Measurements from ENCODE around the gene SPNS2. TPM values are rescaled to one million over a fixed set of nuclear protein-coding genes. Genes with fewer than 3 reads are reported as not detected.

The SPNS2 gene
- total and polyA plus RNA-seq, 4 experiments from 2014 or later, result 0.11 to 0.29 (median 0.18) TPM

GRCh38 chr17:4514779-4515178 lies 16.1 kb downstream of the SPNS2 start:
- H3K27ac ChIP-seq (ENCODE audit: low read depth, low read length), result no peak overlapping the region
- H3K9me3 Mint-ChIP-seq, result no peaks in the 10 kb centered on the region
- intact Hi-C loops (cut with micrococcal nuclease), result no loop called here
- H3K36me3 Mint-ChIP-seq, result no peaks in the 10 kb centered on the region
- DNase-seq, result no peak
- ChIA-PET CTCF (ENCODE audit: partially characterized antibody) (no interaction called here), POLR2A (ENCODE audit: partially characterized antibody) (no interaction called here)
- H3K4me1 Mint-ChIP-seq, result peaks cover 0 to 8% (median 3%) of the 10 kb centered on the region in 4 donors
- H3K36me3 ChIP-seq (ENCODE audit: insufficient read depth, low read length), result no peaks in the 10 kb centered on the region
- no peaks in the 10 kb centered on the region for H3K4me1 ChIP-seq (ENCODE audit: insufficient read depth, low read length)
- no peaks in the 10 kb centered on the region for H3K27me3 Mint-ChIP-seq
- no peak overlapping the region for H3K4me3 ChIP-seq (ENCODE audit: low read length in 2 of 2)
- no peaks in the 10 kb centered on the region for H3K9me3 ChIP-seq (ENCODE audit: control insufficient read depth in 1 of 2, low read length in 2 of 2)
- no peak overlapping the region for H3K27ac Mint-ChIP-seq
- no peaks in the 10 kb centered on the region for H3K27me3 ChIP-seq (ENCODE audit: insufficient read depth, low read length)
- no peak overlapping the region for H3K4me3 Mint-ChIP-seq

GRCh38 chr17:4515501-4515900 lies 16.8 kb downstream of the SPNS2 start:
- ChIA-PET CTCF (ENCODE audit: partially characterized antibody) (no interaction called here), POLR2A (ENCODE audit: partially characterized antibody) (no interaction called here)
- H3K9me3 ChIP-seq (ENCODE audit: control insufficient read depth in 1 of 2, low read length in 2 of 2), result no peaks in the 10 kb centered on the region
- no peak overlapping the region for H3K4me3 ChIP-seq (ENCODE audit: low read length in 2 of 2)
- peaks cover 0 to 7% (median 3%) of the 10 kb centered on the region in 4 donors for H3K4me1 Mint-ChIP-seq
- H3K4me3 Mint-ChIP-seq, result no peak overlapping the region
- H3K9me3 Mint-ChIP-seq, result no peaks in the 10 kb centered on the region
- H3K36me3 Mint-ChIP-seq, result no peaks in the 10 kb centered on the region
- H3K4me1 ChIP-seq (ENCODE audit: insufficient read depth, low read length), result no peaks in the 10 kb centered on the region
- H3K27ac ChIP-seq (ENCODE audit: low read depth, low read length), result no peak overlapping the region
- H3K27me3 Mint-ChIP-seq, result no peaks in the 10 kb centered on the region
- no peak overlapping the region for H3K27ac Mint-ChIP-seq
- intact Hi-C loops (cut with micrococcal nuclease), result no loop called here
- no peaks in the 10 kb centered on the region for H3K27me3 ChIP-seq (ENCODE audit: insufficient read depth, low read length)
- DNase-seq, result no peak
- H3K36me3 ChIP-seq (ENCODE audit: insufficient read depth, low read length), result no peaks in the 10 kb centered on the region

- Histone ChIP-seq H3K27ac (ENCODE audit: low read depth, low read length) (no peak overlapping the region), H3K4me1 (ENCODE audit: insufficient read depth, low read length) (no peaks in the 10 kb centered on the region), H3K9me3 (ENCODE audit: control insufficient read depth in 1 of 2, low read length in 2 of 2) (no peaks in the 10 kb centered on the region), H3K27me3 (ENCODE audit: insufficient read depth, low read length) (no peaks in the 10 kb centered on the region), H3K36me3 (ENCODE audit: insufficient read depth, low read length) (no peaks in the 10 kb centered on the region), H3K4me3 (ENCODE audit: low read length in 2 of 2) (no peak overlapping the region)
- POLR2A ChIA-PET (ENCODE audit: partially characterized antibody), result no interaction called here
- no peaks in the 10 kb centered on the region for H3K27me3 Mint-ChIP-seq
- CTCF ChIA-PET (ENCODE audit: partially characterized antibody), result no interaction called here
- H3K27ac Mint-ChIP-seq, result no peak overlapping the region
- H3K4me1 Mint-ChIP-seq, result peaks cover 0 to 1% (median 0%) of the 10 kb centered on the region in 4 donors
- no peaks in the 10 kb centered on the region for H3K9me3 Mint-ChIP-seq
- no peak for DNase-seq
- intact Hi-C loops (cut with micrococcal nuclease), result no loop called here
- H3K36me3 Mint-ChIP-seq, result no peaks in the 10 kb centered on the region
- H3K4me3 Mint-ChIP-seq, result no peak overlapping the region
Observed at GRCh38 chr17:4516735-4517134, 18.1 kb downstream of the SPNS2 start.

- ChIA-PET CTCF (ENCODE audit: partially characterized antibody) (interaction anchor here (1.1 kb wide), 1 partner anchor 98 kb away, joined by 4 read pairs; no protein-coding TSS in a partner anchor), POLR2A (ENCODE audit: partially characterized antibody) (no interaction called here)
- Histone ChIP-seq H3K36me3 (ENCODE audit: insufficient read depth, low read length) (no peaks in the 10 kb centered on the region), H3K9me3 (ENCODE audit: control insufficient read depth in 1 of 2, low read length in 2 of 2) (no peaks in the 10 kb centered on the region), H3K4me1 (ENCODE audit: insufficient read depth, low read length) (no peaks in the 10 kb centered on the region), H3K27ac (ENCODE audit: low read depth, low read length) (no peak overlapping the region), H3K4me3 (ENCODE audit: low read length in 2 of 2) (no peak overlapping the region), H3K27me3 (ENCODE audit: insufficient read depth, low read length) (no peaks in the 10 kb centered on the region)
- no peak overlapping the region for H3K4me3 Mint-ChIP-seq
- no peaks in the 10 kb centered on the region for H3K9me3 Mint-ChIP-seq
- intact Hi-C loops (cut with micrococcal nuclease), result no loop called here
- H3K27ac Mint-ChIP-seq, result no peak overlapping the region
- no peaks in the 10 kb centered on the region for H3K36me3 Mint-ChIP-seq
- peaks cover 0 to 1% (median 0%) of the 10 kb centered on the region in 4 donors for H3K4me1 Mint-ChIP-seq
- no peak for DNase-seq
- H3K27me3 Mint-ChIP-seq, result no peaks in the 10 kb centered on the region
Observed at GRCh38 chr17:4518901-4519300, 20.2 kb downstream of the SPNS2 start.

- H3K4me3 Mint-ChIP-seq, result no peak overlapping the region
- intact Hi-C loops (cut with micrococcal nuclease), result no loop called here
Observed at GRCh38 chr17:4519361-4519788, 20.7 kb downstream of the SPNS2 start.

GRCh38 chr17:4520060-4520893 lies 21.6 kb downstream of the SPNS2 start:
- H3K27ac Mint-ChIP-seq, result no peak overlapping the region
- Histone ChIP-seq H3K9me3 (ENCODE audit: control insufficient read depth in 1 of 2, low read length in 2 of 2) (no peaks in the 10 kb centered on the region), H3K27ac (ENCODE audit: low read depth, low read length) (no peak overlapping the region), H3K27me3 (ENCODE audit: insufficient read depth, low read length) (no peaks in the 10 kb centered on the region), H3K4me3 (ENCODE audit: low read length in 2 of 2) (no peak overlapping the region), H3K4me1 (ENCODE audit: insufficient read depth, low read length) (no peaks in the 10 kb centered on the region), H3K36me3 (ENCODE audit: insufficient read depth, low read length) (no peaks in the 10 kb centered on the region)
- CTCF ChIA-PET (ENCODE audit: partially characterized antibody), result no interaction called here
- POLR2A ChIA-PET (ENCODE audit: partially characterized antibody), result interaction anchor here (0.6 kb wide), 1 partner anchor 117 kb away, joined by 3 read pairs; no protein-coding TSS in a partner anchor
- intact Hi-C loops (cut with micrococcal nuclease), result no loop called here
- DNase-seq, result no peak
- no peak overlapping the region for H3K4me3 Mint-ChIP-seq
- no peaks in the 10 kb centered on the region for H3K9me3 Mint-ChIP-seq
- no peaks in the 10 kb centered on the region for H3K36me3 Mint-ChIP-seq
- H3K4me1 Mint-ChIP-seq, result peaks cover 0 to 1% (median 0%) of the 10 kb centered on the region in 4 donors
- H3K27me3 Mint-ChIP-seq, result no peaks in the 10 kb centered on the region

More at GRCh38 chr17:4519361-4519788, 20.7 kb downstream of the SPNS2 start:
- Histone ChIP-seq H3K4me1 (ENCODE audit: insufficient read depth, low read length) (no peaks in the 10 kb centered on the region), H3K4me3 (ENCODE audit: low read length in 2 of 2) (no peak overlapping the region), H3K27ac (ENCODE audit: low read depth, low read length) (no peak overlapping the region), H3K36me3 (ENCODE audit: insufficient read depth, low read length) (no peaks in the 10 kb centered on the region), H3K9me3 (ENCODE audit: control insufficient read depth in 1 of 2, low read length in 2 of 2) (no peaks in the 10 kb centered on the region), H3K27me3 (ENCODE audit: insufficient read depth, low read length) (no peaks in the 10 kb centered on the region)
- no peak for DNase-seq
- POLR2A ChIA-PET (ENCODE audit: partially characterized antibody), result interaction anchor here (0.6 kb wide), 1 partner anchor 118 kb away, joined by 3 read pairs; no protein-coding TSS in a partner anchor
- H3K4me1 Mint-ChIP-seq, result peaks cover 0 to 1% (median 0%) of the 10 kb centered on the region in 4 donors
- H3K9me3 Mint-ChIP-seq, result no peaks in the 10 kb centered on the region
- H3K36me3 Mint-ChIP-seq, result no peaks in the 10 kb centered on the region
- CTCF ChIA-PET (ENCODE audit: partially characterized antibody), result interaction anchor here (1.1 kb wide), 1 partner anchor 98 kb away, joined by 4 read pairs; no protein-coding TSS in a partner anchor
- no peaks in the 10 kb centered on the region for H3K27me3 Mint-ChIP-seq
- H3K27ac Mint-ChIP-seq, result peak overlapping the region in 1 of 7 donors; percentile 42

- Histone ChIP-seq H3K4me3 (ENCODE audit: low read length in 2 of 2) (no peak overlapping the region), H3K27ac (ENCODE audit: low read depth, low read length) (no peak overlapping the region), H3K9me3 (ENCODE audit: control insufficient read depth in 1 of 2, low read length in 2 of 2) (no peaks in the 10 kb centered on the region), H3K36me3 (ENCODE audit: insufficient read depth, low read length) (no peaks in the 10 kb centered on the region), H3K4me1 (ENCODE audit: insufficient read depth, low read length) (no peaks in the 10 kb centered on the region), H3K27me3 (ENCODE audit: insufficient read depth, low read length) (no peaks in the 10 kb centered on the region)
- intact Hi-C loops (cut with micrococcal nuclease), result no loop called here
- Mint-ChIP-seq H3K27me3 (no peaks in the 10 kb centered on the region), H3K4me3 (no peak overlapping the region), H3K9me3 (no peaks in the 10 kb centered on the region), H3K27ac (no peak overlapping the region), H3K4me1 (peaks cover 0 to 1% (median 0%) of the 10 kb centered on the region in 4 donors), H3K36me3 (no peaks in the 10 kb centered on the region)
- DNase-seq, result no peak
- CTCF ChIA-PET (ENCODE audit: partially characterized antibody), result no interaction called here
- POLR2A ChIA-PET (ENCODE audit: partially characterized antibody), result no interaction called here
Observed at GRCh38 chr17:4520894-4521600, 22.4 kb downstream of the SPNS2 start.

Measured in CD4-positive, alpha-beta memory T cell (primary cell).